Measurements from ENCODE around the gene SLC39A12. TPM values are rescaled to one million over a fixed set of nuclear protein-coding genes. Genes with fewer than 3 reads are reported as not detected.

SLC39A12 gene
- total RNA-seq, 3 donors from 2014 or later (not counting 1 experiment from before 2014, with no cell fraction given) = not detected

DNA sequence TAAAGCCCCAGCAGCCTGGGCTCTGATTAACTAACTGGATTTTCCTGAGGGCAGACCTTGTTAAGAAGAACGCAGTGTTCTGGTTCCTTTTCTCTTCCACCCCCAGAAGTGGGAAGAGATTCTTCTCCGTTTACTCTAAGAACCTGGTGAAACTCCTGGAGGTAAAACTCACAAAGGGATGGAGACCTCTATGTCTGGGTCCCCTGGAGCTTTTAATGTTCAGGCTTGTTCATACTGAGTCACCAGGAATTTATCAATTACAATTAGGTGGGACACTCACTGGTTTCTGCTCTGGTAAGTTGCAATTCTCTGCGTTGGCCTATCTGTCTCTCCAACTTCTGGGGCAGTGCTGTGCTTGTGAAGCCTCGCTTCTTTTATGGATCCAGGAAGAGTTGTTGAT lies 115.2 kb downstream of the SLC39A12 start:
- H3K4me3 ChIP-seq (ENCODE audit: low read length) = no peak overlapping the region
- no peaks in the 10 kb centered on the region for H3K9me3 Mint-ChIP-seq
- no peaks in the 10 kb centered on the region for H3K36me3 ChIP-seq (ENCODE audit: control insufficient read depth, insufficient read depth, low read length)
- WGBS (ENCODE audit: insufficient coverage) = 81% methylated on average over 4 of the region's 4 CpGs
- intact Hi-C loops (cut with micrococcal nuclease) = no loop called here
- DNase-seq (no peak), ATAC-seq (no peak)
- no peak overlapping the region for H3K27ac ChIP-seq (ENCODE audit: low read length)
- no peaks in the 10 kb centered on the region for H3K4me1 Mint-ChIP-seq
- H3K4me3 Mint-ChIP-seq = no peak overlapping the region
- no peaks in the 10 kb centered on the region for H3K9me3 ChIP-seq (ENCODE audit: control insufficient read depth, insufficient read depth, low read length)
- H3K36me3 Mint-ChIP-seq = no peaks in the 10 kb centered on the region
- no peaks in the 10 kb centered on the region for H3K4me1 ChIP-seq (ENCODE audit: control insufficient read depth, insufficient read depth, low read length)
- no peak overlapping the region for H3K27ac Mint-ChIP-seq
- no peak for TF ChIP-seq CTCF (IDR thresholded peaks at IDR 0.05)
- no peaks in the 10 kb centered on the region for H3K27me3 Mint-ChIP-seq (ENCODE audit: low read depth in 2 of 2)
- H3K27me3 ChIP-seq (ENCODE audit: control insufficient read depth, insufficient read depth, low read length) = no peaks in the 10 kb centered on the region

GRCh38 chr10:18068401-18068800 lies 116.7 kb downstream of the SLC39A12 start:
- Mint-ChIP-seq H3K27ac (no peak overlapping the region), H3K4me3 (no peak overlapping the region), H3K9me3 (no peaks in the 10 kb centered on the region), H3K4me1 (no peaks in the 10 kb centered on the region), H3K36me3 (no peaks in the 10 kb centered on the region), H3K27me3 (ENCODE audit: low read depth in 2 of 2) (no peaks in the 10 kb centered on the region)
- no peaks in the 10 kb centered on the region for H3K36me3 ChIP-seq (ENCODE audit: control insufficient read depth, insufficient read depth, low read length)
- no peak overlapping the region for H3K27ac ChIP-seq (ENCODE audit: low read length)
- H3K27me3 ChIP-seq (ENCODE audit: control insufficient read depth, insufficient read depth, low read length) = no peaks in the 10 kb centered on the region
- no peak overlapping the region for H3K4me3 ChIP-seq (ENCODE audit: low read length)
- WGBS (ENCODE audit: insufficient coverage) = 100% methylated on average over 1 of the region's 4 CpGs
- DNase-seq = no peak
- H3K4me1 ChIP-seq (ENCODE audit: control insufficient read depth, insufficient read depth, low read length) = no peaks in the 10 kb centered on the region
- intact Hi-C loops (cut with micrococcal nuclease) = no loop called here
- no peak for ATAC-seq
- no peak for TF ChIP-seq CTCF (IDR thresholded peaks at IDR 0.05)
- no peaks in the 10 kb centered on the region for H3K9me3 ChIP-seq (ENCODE audit: control insufficient read depth, insufficient read depth, low read length)

DNA sequence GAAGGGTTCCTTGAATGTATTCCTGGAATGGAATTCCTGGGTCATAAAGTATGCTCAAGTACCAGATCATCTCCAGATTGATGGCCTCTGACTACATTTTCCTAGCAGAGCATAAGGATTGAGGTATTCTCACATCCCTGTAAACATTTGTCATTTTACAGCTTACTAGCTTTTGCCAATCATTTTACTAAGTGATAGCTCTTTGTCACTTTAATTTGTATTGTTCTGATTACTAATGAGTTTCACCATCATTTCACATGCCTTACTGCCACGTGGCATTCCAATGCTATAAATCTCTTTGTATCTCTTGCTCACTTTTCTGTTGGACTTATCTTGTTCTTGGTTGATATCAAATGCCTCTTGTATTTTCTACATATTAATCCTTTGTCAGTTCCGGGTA lies 119.9 kb downstream of the SLC39A12 start:
- DNase-seq = no peak
- Mint-ChIP-seq H3K4me1 (no peaks in the 10 kb centered on the region), H3K27me3 (ENCODE audit: low read depth in 2 of 2) (peaks cover 0 to 8% of the 10 kb centered on the region in 2 donors), H3K4me3 (no peak overlapping the region), H3K36me3 (no peaks in the 10 kb centered on the region), H3K27ac (no peak overlapping the region), H3K9me3 (no peaks in the 10 kb centered on the region)
- no peaks in the 10 kb centered on the region for H3K27me3 ChIP-seq (ENCODE audit: control insufficient read depth, insufficient read depth, low read length)
- H3K4me3 ChIP-seq (ENCODE audit: low read length) = no peak overlapping the region
- intact Hi-C loops (cut with micrococcal nuclease) = no loop called here
- WGBS (ENCODE audit: insufficient coverage) = 77% methylated on average over 2 of the region's 2 CpGs
- TF ChIP-seq CTCF (IDR thresholded peaks at IDR 0.05) = no peak
- H3K4me1 ChIP-seq (ENCODE audit: control insufficient read depth, insufficient read depth, low read length) = no peaks in the 10 kb centered on the region
- H3K27ac ChIP-seq (ENCODE audit: low read length) = no peak overlapping the region
- no peaks in the 10 kb centered on the region for H3K9me3 ChIP-seq (ENCODE audit: control insufficient read depth, insufficient read depth, low read length)
- ATAC-seq = no peak
- H3K36me3 ChIP-seq (ENCODE audit: control insufficient read depth, insufficient read depth, low read length) = no peaks in the 10 kb centered on the region

DNA sequence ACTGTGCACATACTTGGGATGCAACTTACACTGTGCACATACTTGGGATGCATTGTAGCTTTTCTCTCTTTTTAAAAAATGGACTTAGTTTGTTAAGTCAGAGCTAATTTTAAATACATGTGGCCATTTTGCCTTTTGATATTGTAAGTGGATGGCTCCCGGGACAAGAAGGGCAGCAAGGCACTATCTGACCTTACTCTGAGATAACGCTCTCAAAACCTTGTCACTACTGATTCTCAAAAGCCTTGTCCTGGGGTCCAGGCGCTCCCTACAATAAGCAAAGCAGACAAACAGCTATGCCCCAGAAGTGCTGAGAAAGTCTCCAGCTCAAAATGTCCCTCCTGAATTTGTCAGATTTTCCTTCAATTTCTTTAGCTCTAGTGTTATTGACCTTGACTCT lies 121.6 kb downstream of the SLC39A12 start:
- Mint-ChIP-seq H3K9me3 (no peaks in the 10 kb centered on the region), H3K27ac (no peak overlapping the region), H3K36me3 (no peaks in the 10 kb centered on the region), H3K27me3 (ENCODE audit: low read depth in 2 of 2) (peaks cover 0 to 8% of the 10 kb centered on the region in 2 donors), H3K4me1 (no peaks in the 10 kb centered on the region), H3K4me3 (no peak overlapping the region)
- Histone ChIP-seq H3K36me3 (ENCODE audit: control insufficient read depth, insufficient read depth, low read length) (no peaks in the 10 kb centered on the region), H3K4me3 (ENCODE audit: low read length) (no peak overlapping the region), H3K4me1 (ENCODE audit: control insufficient read depth, insufficient read depth, low read length) (no peaks in the 10 kb centered on the region), H3K27ac (ENCODE audit: low read length) (no peak overlapping the region), H3K27me3 (ENCODE audit: control insufficient read depth, insufficient read depth, low read length) (no peaks in the 10 kb centered on the region), H3K9me3 (ENCODE audit: control insufficient read depth, insufficient read depth, low read length) (no peaks in the 10 kb centered on the region)
- no peak for DNase-seq
- WGBS (ENCODE audit: insufficient coverage) = 89% methylated on average over 3 of the region's 3 CpGs
- no peak for TF ChIP-seq CTCF (IDR thresholded peaks at IDR 0.05)
- intact Hi-C loops (cut with micrococcal nuclease) = no loop called here
- no peak for ATAC-seq

Measured in natural killer cell (primary cell).